ENCODE measurements around the gene RIOX2.

Gene RIOX2

DNA sequence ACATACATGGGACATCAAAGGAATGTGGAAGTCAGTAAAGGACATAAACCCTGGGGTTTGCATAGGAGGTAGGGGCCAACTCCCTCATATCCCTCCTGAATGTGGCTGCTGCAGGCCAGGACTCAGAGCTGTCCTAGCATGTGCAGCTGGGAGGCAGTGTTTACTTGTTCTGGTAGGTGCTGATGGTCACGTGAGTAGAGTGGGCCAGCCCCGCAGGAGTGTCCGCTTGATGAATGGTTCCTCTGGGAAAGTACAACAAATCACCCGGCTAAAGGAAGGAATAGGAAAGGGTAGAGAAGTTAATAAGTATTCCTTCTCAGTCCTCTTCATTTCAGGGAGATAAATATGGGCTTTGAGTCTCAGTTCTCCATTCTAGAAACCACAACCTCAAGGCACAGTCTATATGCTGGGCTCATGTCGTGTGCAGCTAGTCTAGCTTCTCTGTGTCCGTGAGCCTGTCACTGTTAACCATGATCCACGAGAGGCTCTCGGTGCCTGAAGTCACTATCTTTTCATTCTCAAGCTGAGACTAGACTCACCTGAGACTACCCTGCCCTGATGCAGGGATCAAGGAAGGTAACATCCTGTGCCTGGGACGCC lies 17.9 kb downstream of the RIOX2 start:
- no peak for DNase-seq

DNA sequence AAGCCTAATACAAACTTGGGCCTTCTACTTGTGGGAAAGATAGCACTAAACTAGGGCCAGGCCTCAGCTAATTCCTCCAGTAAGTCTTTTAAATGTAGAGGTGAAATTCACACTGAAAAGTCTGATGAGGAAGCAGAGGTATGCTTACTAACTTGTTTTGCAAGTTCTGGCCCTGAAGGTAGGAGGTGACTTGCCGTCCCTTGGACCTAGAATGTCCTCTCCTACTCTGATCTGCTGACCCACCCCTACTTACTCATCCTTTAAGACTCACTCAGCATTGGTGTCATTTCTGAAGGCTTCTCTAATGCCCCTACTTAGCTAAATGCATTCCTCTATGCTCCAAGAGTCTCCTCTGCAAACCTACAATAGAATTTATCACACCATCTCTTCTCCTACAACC lies 19.4 kb downstream of the RIOX2 start:
- no peak for DNase-seq

- DNase-seq, result no peak
These were observed 20.0 kb downstream of the RIOX2 start for GRCh38 chr3:97952280-97952679.

- no peak for DNase-seq
These were observed 21.9 kb downstream of the RIOX2 start for GRCh38 chr3:97950360-97950759.

DNA sequence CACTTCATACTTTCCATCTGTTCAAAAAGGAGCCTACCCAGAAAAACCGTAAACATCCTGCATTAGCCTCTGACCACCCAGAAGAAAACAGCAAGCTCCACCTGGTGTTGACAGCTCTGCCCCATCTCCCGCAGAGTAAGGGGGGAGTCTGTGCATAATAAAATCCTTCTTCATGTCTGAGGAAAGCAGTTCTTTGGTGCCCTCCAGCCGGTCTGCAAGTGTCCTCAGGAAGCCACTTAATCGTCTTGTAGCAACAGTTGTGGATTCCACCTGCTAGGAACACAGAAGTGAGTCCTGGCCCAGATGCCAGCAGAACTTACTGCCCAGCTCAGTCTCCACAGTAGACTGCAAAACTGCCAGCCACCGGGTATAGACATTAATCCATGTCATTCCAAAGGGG lies 22.5 kb downstream of the RIOX2 start:
- no peak for DNase-seq

GRCh38 chr3:97949110-97949485 lies 23.1 kb downstream of the RIOX2 start:
- no peak for DNase-seq

DNA sequence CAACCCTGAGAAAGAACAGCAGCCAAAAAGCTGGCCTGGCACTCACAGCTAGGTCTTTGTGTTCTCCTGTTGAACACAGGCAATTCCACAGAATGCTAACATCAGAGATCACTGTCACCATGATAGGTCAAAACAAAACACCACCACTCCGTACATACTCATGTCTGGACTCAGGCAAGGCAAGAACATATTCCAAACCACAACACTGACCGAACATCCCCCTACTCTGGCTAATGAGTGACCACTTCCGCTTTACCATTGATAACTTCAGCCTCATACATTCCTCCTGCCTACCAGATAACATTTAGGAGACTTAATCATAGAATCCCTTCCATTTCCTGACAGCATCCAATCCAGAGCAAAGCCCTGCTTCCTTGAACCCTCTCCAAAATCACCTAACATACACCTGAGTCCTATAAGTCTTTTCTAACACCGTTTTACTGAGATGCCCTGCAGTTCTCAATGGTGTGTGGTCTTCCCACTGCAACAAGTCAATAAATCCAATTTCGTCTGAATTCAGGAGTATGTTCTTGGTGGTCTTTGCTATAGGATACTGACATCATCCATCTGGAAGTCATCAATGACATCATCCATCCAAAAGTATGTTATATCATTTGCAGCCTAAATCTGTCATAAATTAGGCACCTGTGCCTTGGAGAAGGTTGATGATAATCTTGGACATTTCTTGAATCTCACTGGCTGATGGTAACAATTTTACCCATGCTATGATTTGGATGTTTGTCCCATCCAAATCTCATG lies 23.7 kb downstream of the RIOX2 start:
- DNase-seq, result no peak

DNA sequence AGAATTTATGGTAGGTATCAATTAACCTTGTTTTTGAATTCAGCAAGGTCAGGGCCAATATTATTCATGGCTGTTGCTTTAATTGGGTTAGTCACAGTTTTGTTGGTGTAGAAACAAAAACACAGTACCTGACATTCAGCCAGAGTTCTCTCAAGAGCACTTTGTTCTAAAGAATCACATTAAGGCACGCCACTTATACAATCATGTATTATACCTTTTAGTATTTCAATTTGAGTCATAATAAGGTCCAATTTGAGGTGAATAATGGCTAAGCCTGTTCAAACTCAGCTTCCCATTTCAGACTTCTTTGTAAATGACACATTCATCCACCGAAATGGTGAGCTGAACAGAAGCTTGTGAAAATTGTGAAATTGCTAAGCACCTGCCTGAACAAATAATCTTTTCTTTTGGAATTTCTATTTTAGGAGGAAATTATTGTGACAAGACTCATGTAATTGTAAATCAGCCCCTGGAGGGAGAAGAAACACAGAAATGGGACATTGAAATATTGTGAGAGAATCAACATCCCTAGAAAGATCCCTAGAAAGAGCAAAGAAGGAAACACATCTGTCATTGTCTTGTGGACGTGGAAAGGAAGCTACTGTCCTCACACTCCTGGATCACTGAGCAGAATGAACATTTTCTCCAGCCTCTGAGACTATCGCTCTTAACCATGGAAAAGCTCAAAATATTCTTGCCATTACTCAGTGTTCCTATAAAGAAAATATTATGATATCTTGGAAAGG lies 29.3 kb downstream of the RIOX2 start:
- DNase-seq, result no peak

- DNase-seq, result no peak
These were observed 32.2 kb downstream of the RIOX2 start for GRCh38 chr3:97940034-97940433.

- no peak for DNase-seq
These were observed 32.8 kb downstream of the RIOX2 start for GRCh38 chr3:97939401-97939800.

DNA sequence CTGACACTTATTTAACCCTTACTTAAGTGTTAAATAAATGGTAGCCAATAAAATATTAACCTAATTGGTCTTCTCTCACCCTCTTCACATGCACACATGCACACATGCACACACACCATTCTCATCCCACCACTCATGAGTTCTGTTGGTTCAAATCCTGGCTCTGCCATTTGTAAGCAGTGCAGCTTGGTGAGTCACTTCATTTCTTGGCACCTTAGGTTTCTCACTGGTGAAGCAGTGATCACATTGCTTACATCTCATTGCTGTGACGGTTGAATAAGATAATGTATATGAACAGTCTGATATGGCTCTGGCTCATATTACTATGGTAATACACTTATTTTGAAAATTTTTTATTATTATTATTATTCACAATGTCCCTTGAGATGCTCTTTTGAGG lies 33.8 kb downstream of the RIOX2 start:
- DNase-seq, result no peak

GRCh38 chr3:97937205-97937604 lies 35.0 kb downstream of the RIOX2 start:
- no peak for DNase-seq

GRCh38 chr3:97935842-97936241 lies 36.4 kb downstream of the RIOX2 start:
- no peak for DNase-seq

DNA sequence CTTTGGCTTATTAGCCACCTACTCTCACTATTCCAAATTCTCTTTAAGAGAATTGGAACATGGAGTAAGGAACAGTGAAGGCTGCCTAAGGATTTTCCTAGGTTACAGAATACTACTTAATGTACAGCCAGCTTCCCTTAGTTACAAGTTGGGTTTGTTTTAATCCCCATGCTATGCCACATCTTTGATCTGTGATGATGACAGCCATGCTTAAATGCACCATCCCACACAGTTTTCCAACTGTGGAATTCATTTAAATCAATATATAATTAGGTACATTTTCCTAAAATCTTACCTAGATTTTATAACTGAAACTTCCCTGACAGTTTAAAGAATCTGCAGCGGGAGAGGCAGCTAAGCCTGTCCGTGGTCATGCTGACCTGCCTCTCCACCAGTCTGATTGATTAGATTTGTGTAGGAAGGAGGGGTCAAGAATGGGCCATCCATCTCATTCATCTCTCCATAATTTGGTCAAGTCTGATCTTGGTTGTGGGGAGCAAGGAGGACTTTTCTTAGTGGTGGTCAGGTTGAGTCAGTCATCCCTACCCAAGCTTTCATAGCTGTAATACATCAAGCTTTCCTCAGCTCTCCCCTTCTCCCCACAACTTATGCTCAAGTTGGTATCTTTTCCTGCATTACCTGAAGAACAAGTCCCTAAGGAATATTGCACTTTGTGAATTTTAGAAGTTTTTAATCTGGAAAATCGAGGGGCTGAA lies 37.1 kb downstream of the RIOX2 start:
- no peak for DNase-seq

GRCh38 chr3:97932387-97932801 lies 39.8 kb downstream of the RIOX2 start:
- DNase-seq, result no peak

GRCh38 chr3:97931218-97931617 lies 41.0 kb downstream of the RIOX2 start:
- no peak for DNase-seq

DNA sequence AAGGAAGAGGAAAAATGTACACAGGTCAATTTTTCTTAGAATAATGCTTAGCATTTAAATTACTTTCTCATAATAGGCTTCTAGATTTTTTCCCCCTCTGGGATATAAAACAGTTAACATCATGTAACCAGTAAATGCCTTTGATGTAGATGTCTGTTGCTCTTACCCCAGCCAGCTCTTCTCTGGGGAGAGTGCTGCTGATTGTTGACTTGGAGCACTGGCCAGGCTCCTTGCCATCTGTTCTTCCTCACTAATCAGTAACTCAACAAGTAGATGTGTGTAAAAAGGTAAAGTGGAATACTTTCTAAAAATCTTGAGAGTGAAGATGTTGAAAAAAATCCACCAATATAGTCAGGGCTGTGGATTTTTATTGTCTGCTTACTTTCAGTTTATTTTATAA lies 42.2 kb downstream of the RIOX2 start:
- no peak for DNase-seq

- no peak for DNase-seq
These were observed 43.2 kb downstream of the RIOX2 start for GRCh38 chr3:97928986-97929385.

DNA sequence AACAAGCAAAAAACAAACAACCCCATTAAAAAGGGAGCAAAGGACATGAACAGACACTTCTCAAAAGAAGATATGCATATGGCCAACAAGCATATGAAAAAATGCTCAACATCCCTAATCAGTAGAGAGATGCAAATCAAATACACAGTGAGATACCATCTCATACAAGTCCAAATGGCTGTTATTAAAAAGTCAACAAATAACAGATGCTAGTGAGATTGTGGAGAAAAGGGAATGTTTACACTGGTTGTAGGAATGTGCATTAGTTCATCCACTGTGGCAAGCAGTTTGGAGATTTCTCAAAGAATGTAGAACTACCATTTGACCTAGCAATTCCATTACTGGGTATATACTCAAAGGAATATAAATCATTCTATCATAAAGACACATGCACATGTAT lies 44.5 kb downstream of the RIOX2 start:
- no peak for DNase-seq

DNA sequence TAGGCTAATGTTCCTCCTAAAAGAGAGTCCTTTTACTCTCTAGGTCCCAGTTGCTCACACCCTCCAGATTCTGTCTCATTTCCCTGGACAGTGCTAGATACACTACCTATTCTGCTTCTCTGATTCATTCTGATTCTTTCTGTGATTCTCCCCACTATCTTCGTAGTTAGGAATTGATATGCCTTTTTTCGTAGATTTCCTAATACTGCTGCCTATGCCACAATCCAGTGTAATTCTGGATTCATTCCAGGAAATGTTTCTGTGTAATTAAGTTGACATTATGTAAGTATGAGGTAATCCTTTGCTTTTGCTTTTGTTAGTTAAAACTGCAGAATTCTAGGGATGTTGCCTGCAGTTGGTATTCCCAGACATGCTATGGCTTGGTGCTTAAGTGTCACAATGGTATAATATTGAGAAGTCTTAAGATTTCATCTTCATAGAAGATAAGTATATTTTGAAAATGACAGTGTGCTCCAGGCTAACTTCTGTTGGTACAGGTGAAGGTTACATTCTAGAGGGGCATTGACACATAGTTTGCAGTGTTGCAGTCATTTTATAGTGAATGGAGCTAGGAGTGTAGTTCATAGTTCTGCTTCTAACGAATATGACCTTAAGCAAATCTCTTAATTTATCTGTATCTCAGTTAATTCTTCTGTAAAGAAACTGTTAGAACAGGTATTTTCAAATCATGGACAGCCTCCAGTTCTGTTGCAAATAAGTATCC lies 54.3 kb downstream of the RIOX2 start:
- no peak for DNase-seq

DNA sequence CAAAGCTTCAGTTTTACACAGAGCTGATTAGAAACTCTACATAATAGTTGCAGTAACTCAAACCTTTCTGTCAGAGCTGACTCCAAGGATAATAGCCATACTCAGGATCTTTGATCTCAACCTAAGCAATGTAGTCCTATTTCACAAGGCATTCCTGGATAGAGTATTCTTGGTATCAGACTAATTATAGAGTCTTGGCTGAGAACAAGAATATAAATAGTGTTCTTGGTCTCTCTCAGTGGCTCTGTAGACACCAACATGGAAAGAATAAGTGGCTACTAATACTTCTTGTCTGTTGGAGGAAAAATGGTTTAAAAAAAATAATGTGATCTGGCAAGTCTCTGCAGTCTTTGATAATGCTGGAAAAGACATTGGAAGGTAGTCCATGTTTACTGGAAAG lies 55.7 kb downstream of the RIOX2 start:
- DNase-seq, result no peak
